Measurements from ENCODE around the gene PVR. TPM values are rescaled to one million over a fixed set of nuclear protein-coding genes. Genes with fewer than 3 reads are reported as not detected.

PVR gene
- total RNA-seq, 4 donors from 2014 or later, result 27.1 to 58.5 (median 33.4) TPM

DNA sequence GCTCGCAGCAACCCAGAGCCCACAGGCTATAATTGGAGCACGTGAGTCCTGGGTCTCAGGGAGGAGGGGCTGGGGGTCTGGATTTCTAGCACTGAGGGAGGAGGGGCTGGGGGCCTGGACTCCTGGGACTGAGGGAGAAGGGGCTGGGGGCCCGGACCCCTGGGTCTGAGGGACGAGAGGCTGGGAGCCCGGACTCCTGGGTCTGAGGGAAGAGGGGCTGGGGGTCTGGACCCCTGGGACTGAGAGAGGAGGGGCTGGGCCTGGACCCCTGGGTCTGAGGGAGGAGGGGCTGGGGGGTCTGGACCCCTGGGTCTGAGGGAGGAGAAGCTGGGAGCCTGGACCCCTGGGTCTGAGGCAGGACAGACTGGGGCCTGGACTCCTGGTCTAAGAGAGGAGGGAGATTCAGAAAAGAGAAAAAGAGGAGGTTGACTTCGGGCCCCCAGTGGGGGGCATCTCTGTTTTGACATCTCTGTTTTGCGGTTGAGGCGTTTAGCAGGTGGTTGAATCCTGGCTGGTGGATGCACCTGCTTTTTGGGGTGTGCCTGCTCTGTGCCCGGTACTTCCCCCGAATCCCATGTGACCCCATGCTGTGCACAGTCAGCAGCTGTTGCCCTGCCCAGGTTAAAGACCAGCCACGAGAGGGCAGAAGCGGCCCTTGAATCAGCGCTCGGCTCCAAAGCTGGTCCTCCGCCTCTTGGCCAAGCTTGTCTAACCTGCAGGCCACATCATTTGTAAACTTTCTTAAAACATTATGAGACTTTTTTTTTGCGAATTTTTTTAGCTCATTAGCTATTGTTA lies 10.5 kb downstream of the PVR start:
- H3K9me3 ChIP-seq, result no peaks in the 10 kb centered on the region
- no peak overlapping the region for H3K27ac ChIP-seq
- 41% methylated on average over 8 of the region's 16 CpGs; no CpG with 5 or more reads in 1 of the 2 donors for WGBS, 2 donors (ENCODE audit: low coverage in 1 of 2)
- ATAC-seq, result no peak
- no peak for TF ChIP-seq POLR2A (IDR thresholded peaks at IDR 0.05)
- TF ChIP-seq, protein P1, sequence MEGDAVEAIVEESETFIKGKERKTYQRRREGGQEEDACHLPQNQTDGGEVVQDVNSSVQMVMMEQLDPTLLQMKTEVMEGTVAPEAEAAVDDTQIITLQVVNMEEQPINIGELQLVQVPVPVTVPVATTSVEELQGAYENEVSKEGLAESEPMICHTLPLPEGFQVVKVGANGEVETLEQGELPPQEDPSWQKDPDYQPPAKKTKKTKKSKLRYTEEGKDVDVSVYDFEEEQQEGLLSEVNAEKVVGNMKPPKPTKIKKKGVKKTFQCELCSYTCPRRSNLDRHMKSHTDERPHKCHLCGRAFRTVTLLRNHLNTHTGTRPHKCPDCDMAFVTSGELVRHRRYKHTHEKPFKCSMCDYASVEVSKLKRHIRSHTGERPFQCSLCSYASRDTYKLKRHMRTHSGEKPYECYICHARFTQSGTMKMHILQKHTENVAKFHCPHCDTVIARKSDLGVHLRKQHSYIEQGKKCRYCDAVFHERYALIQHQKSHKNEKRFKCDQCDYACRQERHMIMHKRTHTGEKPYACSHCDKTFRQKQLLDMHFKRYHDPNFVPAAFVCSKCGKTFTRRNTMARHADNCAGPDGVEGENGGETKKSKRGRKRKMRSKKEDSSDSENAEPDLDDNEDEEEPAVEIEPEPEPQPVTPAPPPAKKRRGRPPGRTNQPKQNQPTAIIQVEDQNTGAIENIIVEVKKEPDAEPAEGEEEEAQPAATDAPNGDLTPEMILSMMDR (IDR thresholded peaks at IDR 0.05), result peak in 3 of 4 experiments; percentile 38 to 69 (median 60)
- H3K4me3 ChIP-seq, result no peak overlapping the region
- H3K36me3 ChIP-seq, result peaks cover 0 to 97% of the 10 kb centered on the region in 2 donors
- H3K27me3 ChIP-seq, result no peaks in the 10 kb centered on the region
- H3K4me1 ChIP-seq, result peaks cover 0 to 11% (median 0%) of the 10 kb centered on the region in 3 donors

DNA sequence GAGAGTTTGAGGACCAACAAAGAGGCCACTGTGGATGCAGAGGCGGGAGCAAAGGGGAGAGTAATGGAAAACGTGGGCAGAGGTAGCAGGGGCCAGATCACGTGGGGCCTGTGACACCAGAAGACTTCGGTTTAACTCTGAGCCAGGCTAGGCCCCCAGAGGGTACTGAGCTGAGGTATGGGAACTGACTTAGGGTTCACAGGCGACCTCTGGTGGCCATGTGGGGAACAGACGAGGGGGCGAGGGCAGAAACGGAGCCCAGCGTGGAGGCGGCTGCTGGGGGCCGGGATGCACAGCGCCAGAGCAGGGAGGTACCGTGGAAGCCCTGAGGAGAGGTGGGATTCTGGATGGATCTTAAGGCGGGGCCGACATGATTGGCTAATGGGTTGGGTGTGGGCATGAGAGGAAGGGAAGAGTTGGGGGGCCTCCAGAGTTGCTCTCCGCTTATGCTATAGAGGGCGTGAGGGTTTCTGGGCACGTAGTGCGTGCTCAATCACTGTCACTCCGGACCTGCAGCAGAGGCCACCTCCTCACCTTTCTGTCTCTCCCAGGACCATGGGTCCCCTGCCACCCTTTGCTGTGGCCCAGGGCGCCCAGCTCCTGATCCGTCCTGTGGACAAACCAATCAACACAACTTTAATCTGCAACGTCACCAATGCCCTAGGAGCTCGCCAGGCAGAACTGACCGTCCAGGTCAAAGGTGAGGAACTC lies 13.7 kb downstream of the PVR start:
- TF ChIP-seq, protein P1 (IDR thresholded peaks at IDR 0.05), result peak in 3 of 4 experiments; percentile 77 to 95 (median 78)
- TF ChIP-seq POLR2A (IDR thresholded peaks at IDR 0.05), result no peak
- 10 to 46% methylated on average over 2 to 15 of the region's 25 CpGs for WGBS, 2 donors (ENCODE audit: low coverage in 1 of 2)
- no peak overlapping the region for H3K27ac ChIP-seq
- peak; percentile 29 for ATAC-seq
- peaks cover 0 to 11% (median 0%) of the 10 kb centered on the region in 3 donors for H3K4me1 ChIP-seq
- no peak overlapping the region for H3K4me3 ChIP-seq
- H3K9me3 ChIP-seq, result no peaks in the 10 kb centered on the region
- H3K36me3 ChIP-seq, result peaks cover 0 to 97% of the 10 kb centered on the region in 2 donors
- no peaks in the 10 kb centered on the region for H3K27me3 ChIP-seq

DNA sequence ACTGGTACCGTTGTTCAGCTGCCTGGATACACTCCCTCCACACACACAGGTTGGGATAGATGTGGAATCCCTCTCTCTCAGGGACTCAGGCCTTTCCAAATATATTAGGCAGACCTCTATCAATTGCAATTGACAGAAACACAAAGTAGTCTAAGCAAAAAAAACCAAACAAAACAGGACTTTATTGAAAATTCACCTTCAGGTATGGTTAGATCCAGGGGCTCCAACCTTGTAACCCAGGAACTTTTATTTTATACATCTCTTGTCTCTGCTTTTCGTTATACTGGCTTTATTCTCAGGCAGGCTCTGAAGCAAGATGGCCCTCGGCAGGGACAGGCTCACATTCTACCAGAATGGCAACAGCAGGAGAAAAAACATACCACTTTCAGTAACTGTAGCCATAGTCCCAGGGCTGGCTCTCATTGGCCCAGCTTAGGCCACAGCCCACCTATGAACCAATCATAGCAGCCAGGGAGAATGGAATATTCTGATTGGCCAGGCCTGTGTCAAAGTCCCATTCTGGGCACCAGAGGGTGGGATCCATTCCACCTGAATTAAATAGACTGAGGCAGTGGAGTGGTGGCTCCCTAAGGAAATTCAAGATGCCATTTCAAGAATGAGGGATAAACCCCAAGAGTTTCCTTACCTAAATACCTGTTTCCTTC lies 14.5 kb downstream of the PVR start:
- Histone ChIP-seq H3K4me3 (no peak overlapping the region), H3K36me3 (peaks cover 0 to 97% of the 10 kb centered on the region in 2 donors)
- WGBS, 2 donors (ENCODE audit: low coverage in 1 of 2), result 84 to 92% methylated on average over 2 to 3 of the region's 3 CpGs

DNA sequence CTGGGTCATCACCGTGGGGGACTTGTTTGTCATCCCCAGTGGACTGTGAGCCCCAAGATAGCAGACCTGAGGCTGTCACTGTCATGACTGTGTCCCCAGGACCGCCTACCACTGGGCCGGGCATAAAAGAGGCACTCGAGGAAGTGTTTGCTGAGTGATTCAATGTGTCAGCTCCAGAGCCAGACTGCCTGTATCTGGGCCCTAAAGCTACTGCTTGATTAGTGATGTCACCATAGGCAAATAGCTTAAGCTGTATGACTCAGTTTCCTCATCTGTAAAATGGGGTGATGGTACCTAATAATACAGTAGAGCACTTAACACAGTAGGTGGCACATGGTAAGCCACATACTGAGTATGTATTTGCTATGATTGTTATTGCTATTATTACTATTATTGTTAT lies 16.4 kb downstream of the PVR start:
- peaks cover 0 to 5% (median 0%) of the 10 kb centered on the region in 3 donors for H3K4me1 ChIP-seq
- H3K27me3 ChIP-seq, result no peaks in the 10 kb centered on the region
- ATAC-seq, result no peak
- 100% methylated on average over 1 of the region's 4 CpGs; no CpG with 5 or more reads in 1 of the 2 donors for WGBS, 2 donors (ENCODE audit: low coverage in 1 of 2)
- H3K36me3 ChIP-seq, result peaks cover 0 to 83% of the 10 kb centered on the region in 2 donors
- no peaks in the 10 kb centered on the region for H3K9me3 ChIP-seq
- no peak overlapping the region for H3K4me3 ChIP-seq
- TF ChIP-seq POLR2AphosphoS5 (IDR thresholded peaks at IDR 0.05) (no peak), EP300 (IDR thresholded peaks at IDR 0.05) (no peak), POLR2A (IDR thresholded peaks at IDR 0.05) (no peak)
- TF ChIP-seq, protein P1 (IDR thresholded peaks at IDR 0.05), result no peak
- no peak overlapping the region for H3K27ac ChIP-seq

More for the DNA sequence above, 14.5 kb downstream of the PVR start:
- Histone ChIP-seq H3K27ac (no peak overlapping the region), H3K27me3 (no peaks in the 10 kb centered on the region), H3K4me1 (peaks cover 0 to 11% (median 0%) of the 10 kb centered on the region in 3 donors), H3K9me3 (no peaks in the 10 kb centered on the region)
- TF ChIP-seq POLR2AphosphoS5 (IDR thresholded peaks at IDR 0.05) (no peak), POLR2A (IDR thresholded peaks at IDR 0.05) (no peak), EP300 (IDR thresholded peaks at IDR 0.05) (no peak)
- TF ChIP-seq, protein P1 (IDR thresholded peaks at IDR 0.05), result no peak
- no peak for ATAC-seq

Data from gastroesophageal sphincter (tissue), 4 donors.